ENCODE data around the gene BBX. TPM values are rescaled to one million over a fixed set of nuclear protein-coding genes. Genes with fewer than 3 reads are reported as not detected.

The BBX gene
- polyA plus RNA-seq, 3 donors, result 4.7 to 10.3 (median 8.7) TPM

GRCh38 chr3:107837895-107838612, 315.3 kb downstream of the BBX start:
- 68 to 91% (median 82%) methylated on average over 5 of the region's 5 CpGs for WGBS, 3 donors
- no peak overlapping the region for H3K27ac ChIP-seq (ENCODE audit: low read depth, low read length)

GRCh38 chr3:107841831-107842230, 319.1 kb downstream of the BBX start:
- WGBS, 3 donors, result 67 to 85% (median 73%) methylated on average over 4 of the region's 4 CpGs
- H3K27ac ChIP-seq (ENCODE audit: low read depth, low read length), result no peak overlapping the region

- 73 to 83% (median 77%) methylated on average over 8 of the region's 8 CpGs for WGBS, 3 donors
- no peak overlapping the region for H3K27ac ChIP-seq (ENCODE audit: low read depth, low read length)
Observed at GRCh38 chr3:107842940-107843339, 320.2 kb downstream of the BBX start.

- H3K27ac ChIP-seq (ENCODE audit: low read depth, low read length), result no peak overlapping the region
- WGBS, 3 donors, result 60 to 77% (median 75%) methylated on average over 11 of the region's 11 CpGs
Observed at GRCh38 chr3:107845380-107846278, 322.9 kb downstream of the BBX start.

- WGBS, 3 donors, result 43 to 67% (median 58%) methylated on average over 10 of the region's 10 CpGs
- H3K27ac ChIP-seq (ENCODE audit: low read depth, low read length), result no peak overlapping the region
Observed at GRCh38 chr3:107846279-107846852, 323.6 kb downstream of the BBX start.

GRCh38 chr3:107847791-107848190, 325.0 kb downstream of the BBX start:
- H3K27ac ChIP-seq (ENCODE audit: low read depth, low read length), result no peak overlapping the region
- 61 to 96% (median 90%) methylated on average over 8 of the region's 8 CpGs for WGBS, 3 donors

- WGBS, 3 donors, result 74 to 92% (median 90%) methylated on average over 5 of the region's 5 CpGs
- no peak overlapping the region for H3K27ac ChIP-seq (ENCODE audit: low read depth, low read length)
Observed at GRCh38 chr3:107848351-107848915, 325.7 kb downstream of the BBX start.

- WGBS, 3 donors, result 51 to 83% (median 82%) methylated on average over 2 of the region's 2 CpGs
- no peak overlapping the region for H3K27ac ChIP-seq (ENCODE audit: low read depth, low read length)
Observed at GRCh38 chr3:107850681-107851080, 327.9 kb downstream of the BBX start.

GRCh38 chr3:107853821-107854220, 331.1 kb downstream of the BBX start:
- H3K27ac ChIP-seq (ENCODE audit: low read depth, low read length), result no peak overlapping the region

GRCh38 chr3:107854733-107855132, 332.0 kb downstream of the BBX start:
- WGBS, 3 donors, result 62 to 92% (median 88%) methylated on average over 6 of the region's 6 CpGs
- H3K27ac ChIP-seq (ENCODE audit: low read depth, low read length), result no peak overlapping the region

- no peak overlapping the region for H3K27ac ChIP-seq (ENCODE audit: low read depth, low read length)
- 63 to 83% (median 73%) methylated on average over 5 of the region's 5 CpGs for WGBS, 3 donors
Observed at GRCh38 chr3:107855710-107856109, 332.9 kb downstream of the BBX start.

- no peak overlapping the region for H3K27ac ChIP-seq (ENCODE audit: low read depth, low read length)
- 83 to 86% (median 85%) methylated on average over 5 of the region's 5 CpGs for WGBS, 3 donors
Observed at GRCh38 chr3:107857854-107858253, 335.1 kb downstream of the BBX start.

- no peak overlapping the region for H3K27ac ChIP-seq (ENCODE audit: low read depth, low read length)
- WGBS, 3 donors, result 88 to 99% (median 96%) methylated on average over 2 of the region's 2 CpGs
Observed at GRCh38 chr3:107858876-107859275, 336.1 kb downstream of the BBX start.

Other genes starting within 250 kb of the BBX start
- not detected for gene CCDC54, start 145.5 kb upstream of the BBX start, polyA plus RNA-seq

Measured in adipose tissue (tissue), 3 donors.